HepG2 (cell line): ENCODE results near the gene CELF2. TPM values are rescaled to one million over a fixed set of nuclear protein-coding genes. Genes with fewer than 3 reads are reported as not detected.

Source experiments
- ATAC-seq: fragments of 200-7000 bp; cut with Tn5 transposase; 3 replicates; pipeline ENCODE4 v1.9.1; 2020; ENCODE audit warnings: mild to moderate bottlenecking, moderate library complexity
- BruUV-seq: library from RNA; stranded (reverse); fragments of 400-500 nt; replicated peaks from 2 replicates; lab custom pipeline; 2021; lab: Mats Ljungman, UMichigan
- CTCF ChIA-PET: fragments of 300-600 bp; formaldehyde crosslinking; extraction: SDS; loops from one replicate; lab custom pipeline; 2021; ENCODE audit warnings: low total read pairs, inconsistent platforms, low intra/inter-chr PET ratio; lab: Yijun Ruan, JAX
- POLR2A ChIA-PET: fragments of 350-600 bp; sonication (Branson Sonifier 250); formaldehyde crosslinking; loops from one replicate; lab custom pipeline; 2020; ENCODE audit warnings: antibody characterized with exemption, inconsistent platforms; lab: Yijun Ruan, JAX
- DNase-seq: peaks from one replicate; pipeline ENCODE4 v3.0.0-alpha.2; 2015; ENCODE audit warnings: low spot score
- FAIRE-seq: peaks from 3 replicates; lab custom pipeline; 2011; peaks lifted over from hg19 to GRCh38; lab: Jason Lieb, UNC
- H2AFZ ChIP-seq: one replicate; pipeline ENCODE4 v1.6.1; 2011; ENCODE audit warnings: low read length, inconsistent platforms
- H3K27ac ChIP-seq: fragments of 300-600 bp; 3 replicates; pipeline ENCODE4 v1.8.0; 2011; ENCODE audit warnings: mixed run types, mild to moderate bottlenecking, mixed read lengths, low read length, inconsistent platforms; ENCODE audit not compliant: insufficient read depth; ENCODE audit errors: extremely low read length
- H3K27me3 ChIP-seq, 2 experiments: fragments of 200-600 bp in 1 of 2; 2 replicates in 1 of 2; 3 replicates in 1 of 2; pipeline versions ENCODE4 v1.6.0 to v1.8.0; 2011; ENCODE audit warnings: low read length in 2 of 2, mild to moderate bottlenecking in 2 of 2, moderate library complexity in 2 of 2, inconsistent platforms in 1 of 2; ENCODE audit not compliant: insufficient read depth in 2 of 2, control insufficient read depth in 1 of 2
- H3K36me3 ChIP-seq, 2 experiments: fragments of 200-600 bp in 1 of 2; replicated peaks in 1 of 2; 2 replicates in 1 of 2; 3 replicates in 1 of 2; pipeline versions ENCODE4 v1.5.1 to v1.8.0; 2011; ENCODE audit warnings: low read length in 2 of 2, inconsistent platforms in 1 of 2; ENCODE audit not compliant: insufficient read depth in 2 of 2, control insufficient read depth in 1 of 2
- H3K4me1 ChIP-seq: 2 replicates; pipeline ENCODE4 v1.5.1; 2012; ENCODE audit warnings: low read length, inconsistent platforms; ENCODE audit not compliant: insufficient read depth
- H3K4me2 ChIP-seq: 2 replicates; pipeline ENCODE4 v1.6.0; 2011; ENCODE audit warnings: low read depth, low read length, inconsistent platforms
- H3K4me3 ChIP-seq, 3 experiments: fragments of 200-600 bp in 1 of 3; sonication (generic), shearing (Covaris generic) in 1 of 3; replicated peaks in 1 of 3; 2 replicates each; pipeline ENCODE4 v1.5.1; 2011 to 2016; ENCODE audit warnings: low read length in 3 of 3, inconsistent platforms in 2 of 3, low read depth in 2 of 3, mild to moderate bottlenecking in 2 of 3, control low read depth in 1 of 3, mixed read lengths in 1 of 3; ENCODE audit not compliant: insufficient read depth in 1 of 3
- H3K79me2 ChIP-seq: one replicate; pipeline ENCODE4 v1.6.1; 2011; ENCODE audit warnings: low read length, inconsistent platforms; ENCODE audit not compliant: insufficient read depth
- H3K9ac ChIP-seq: 2 replicates; pipeline ENCODE4 v1.6.0; 2011; ENCODE audit warnings: mild to moderate bottlenecking, low read depth, low read length, inconsistent platforms; ENCODE audit not compliant: insufficient read depth
- H3K9me3 ChIP-seq: 2 replicates; pipeline ENCODE4 v1.5.1; 2012; ENCODE audit warnings: mild to moderate bottlenecking, low read length
- H4K20me1 ChIP-seq: 2 replicates; pipeline ENCODE4 v1.6.0; 2011; ENCODE audit warnings: inconsistent platforms, mild to moderate bottlenecking, low read length, moderate library complexity; ENCODE audit not compliant: insufficient read depth
- HOXD1 ChIP-seq: sonication (generic); formaldehyde crosslinking; IDR thresholded peaks from 2 replicates; pipeline ENCODE4 v1.5.0; 2020; ENCODE audit warnings: missing genetic modification reagents
- ZNF232 ChIP-seq: sonication (generic); formaldehyde crosslinking; IDR thresholded peaks from 2 replicates; pipeline ENCODE4 v1.4.0; 2020; ENCODE audit warnings: missing genetic modification reagents, borderline replicate concordance
- ZNF253 ChIP-seq: sonication (generic); formaldehyde crosslinking; IDR thresholded peaks from 2 replicates; pipeline ENCODE4 v1.8.0; 2022; ENCODE audit warnings: mild to moderate bottlenecking, missing genetic modification reagents, borderline replicate concordance
- ZNF451 ChIP-seq: sonication (generic); formaldehyde crosslinking; IDR thresholded peaks from 2 replicates; pipeline ENCODE4 v1.5.0; 2020; ENCODE audit warnings: mild to moderate bottlenecking, missing genetic modification reagents
- ZNF766 ChIP-seq: sonication (generic); formaldehyde crosslinking; IDR thresholded peaks from 2 replicates; pipeline ENCODE4 v1.5.0; 2020; ENCODE audit warnings: missing genetic modification reagents, borderline replicate concordance
- WGBS: methylation state at CpG from one replicate; pipeline ENCODE4 v1.1.6; 2017; ENCODE audit warnings: low lambda C conversion rate; 5-methylcytosine and 5-hydroxymethylcytosine counted together
- in situ Hi-C: cut with HindIII; loops from 2 replicates; pipeline ENCODE4 v1.10.0; 2017; ENCODE audit warnings: low pct_unique_long_range_greater_than_20kb; ENCODE audit not compliant: extremely low pct_ligation_motif_present
- intact Hi-C: fragments of 100-400 bp; cut with micrococcal nuclease; formaldehyde crosslinking; loops from one replicate; pipeline ENCODE4 v1.10.0; 2022; ENCODE audit not compliant: unreplicated experiment
- polyA plus RNA-seq, 8 experiments: library from polyadenylated mRNA; depleted of rRNA in 3 of 8; stranded (reverse) in 7 of 8; unstranded in 1 of 8; fragments of >200 nt; fragmentation: Illumina TruSeq in 4 of 8; extraction: Trizol in 4 of 8; gene quantifications; 2 replicates each; pipeline versions ENCODE4 v1.2.1 to v1.2.3, GENCODE V29; 2011 to 2016; ENCODE audit warnings: low read depth in 4 of 8, missing spikeins in 1 of 8, mixed read lengths in 1 of 8; ENCODE audit not compliant: insufficient read depth in 1 of 8
- total RNA-seq, 5 experiments: library from RNA; depleted of rRNA; stranded (reverse); fragments of >200 nt; fragmentation: Illumina TruSeq; extraction: Trizol; gene quantifications; 2 replicates each; pipeline ENCODE4 v1.2.3, GENCODE V29; 2016; ENCODE audit warnings: low read depth in 1 of 5
- TF ChIP-seq, protein P1 (sequence below): sonication (generic); formaldehyde crosslinking; IDR thresholded peaks from 2 replicates; pipeline ENCODE4 v1.4.0; 2020; ENCODE audit warnings: mild to moderate bottlenecking, missing genetic modification reagents
- TF ChIP-seq, protein P2 (sequence below): IDR thresholded peaks from 2 replicates; pipeline ENCODE4 v1.6.1; 2016
- TF ChIP-seq, protein P3 (sequence below): sonication (generic); formaldehyde crosslinking; IDR thresholded peaks from 2 replicates; pipeline ENCODE4 v1.4.0; 2020; ENCODE audit warnings: missing genetic modification reagents
- TF ChIP-seq, protein P4 (sequence below): IDR thresholded peaks from 2 replicates; pipeline ENCODE4 v1.6.1; 2016; ENCODE audit warnings: mild to moderate bottlenecking, missing biosample characterization, missing genetic modification reagents

Gene CELF2
- total and polyA plus RNA-seq, 2 of the 13 experiments (the other 11 are each of a cell fraction or from before 2014, with no cell fraction given): not detected

DNA sequence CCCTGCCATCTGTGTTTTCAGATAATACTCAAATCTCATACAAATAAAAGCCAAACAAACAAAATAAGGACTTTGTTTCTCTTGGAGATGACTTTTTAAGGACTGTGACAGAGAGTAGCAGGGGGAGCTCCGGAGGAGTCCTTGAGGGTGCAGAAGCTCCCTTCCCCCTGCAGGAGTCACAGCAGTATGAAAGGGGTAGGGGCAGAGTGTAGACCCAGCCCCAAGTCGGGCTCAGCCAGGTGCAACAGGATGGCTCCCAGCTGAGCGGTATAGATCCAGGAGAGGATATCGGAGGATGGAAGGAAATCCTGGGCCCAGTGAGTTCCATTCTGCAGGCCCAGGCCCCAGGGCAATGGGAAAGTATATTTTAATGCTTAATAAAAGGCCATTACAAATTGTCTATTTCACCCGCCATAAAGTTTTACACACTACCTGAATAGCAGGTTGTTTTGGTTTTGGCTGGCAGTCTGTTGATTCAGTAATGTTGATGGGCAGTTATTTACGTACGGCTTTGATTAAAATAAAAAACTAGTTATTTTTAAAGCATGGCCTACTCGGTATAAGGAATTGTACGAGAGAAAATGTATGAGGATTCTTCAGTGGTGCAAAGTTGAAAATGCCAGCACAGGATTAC lies 206.0 kb downstream of the CELF2 start:
- ChIA-PET POLR2A (no interaction called here), CTCF (no interaction called here)
- H3K4me1 ChIP-seq: no peaks in the 10 kb centered on the region
- no peaks in the 10 kb centered on the region for H4K20me1 ChIP-seq
- no peaks in the 10 kb centered on the region for H3K9me3 ChIP-seq
- DNase-seq (no peak), ATAC-seq (no peak), FAIRE-seq (no peak)
- WGBS: 44% methylated on average over 9 of the region's 9 CpGs
- no peak for TF ChIP-seq ZNF451 (CRISPR knock-in tag)
- TF ChIP-seq HOXD1 (CRISPR knock-in tag): no peak
- no peak for TF ChIP-seq ZNF253 (CRISPR knock-in tag)
- no peak for TF ChIP-seq ZNF766
- TF ChIP-seq, protein P1, sequence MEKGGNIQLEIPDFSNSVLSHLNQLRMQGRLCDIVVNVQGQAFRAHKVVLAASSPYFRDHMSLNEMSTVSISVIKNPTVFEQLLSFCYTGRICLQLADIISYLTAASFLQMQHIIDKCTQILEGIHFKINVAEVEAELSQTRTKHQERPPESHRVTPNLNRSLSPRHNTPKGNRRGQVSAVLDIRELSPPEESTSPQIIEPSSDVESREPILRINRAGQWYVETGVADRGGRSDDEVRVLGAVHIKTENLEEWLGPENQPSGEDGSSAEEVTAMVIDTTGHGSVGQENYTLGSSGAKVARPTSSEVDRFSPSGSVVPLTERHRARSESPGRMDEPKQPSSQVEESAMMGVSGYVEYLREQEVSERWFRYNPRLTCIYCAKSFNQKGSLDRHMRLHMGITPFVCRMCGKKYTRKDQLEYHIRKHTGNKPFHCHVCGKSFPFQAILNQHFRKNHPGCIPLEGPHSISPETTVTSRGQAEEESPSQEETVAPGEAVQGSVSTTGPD (CRISPR knock-in tag): no peak
- no peak for TF ChIP-seq ZNF232 (CRISPR knock-in tag)
- TF ChIP-seq, protein P2, sequence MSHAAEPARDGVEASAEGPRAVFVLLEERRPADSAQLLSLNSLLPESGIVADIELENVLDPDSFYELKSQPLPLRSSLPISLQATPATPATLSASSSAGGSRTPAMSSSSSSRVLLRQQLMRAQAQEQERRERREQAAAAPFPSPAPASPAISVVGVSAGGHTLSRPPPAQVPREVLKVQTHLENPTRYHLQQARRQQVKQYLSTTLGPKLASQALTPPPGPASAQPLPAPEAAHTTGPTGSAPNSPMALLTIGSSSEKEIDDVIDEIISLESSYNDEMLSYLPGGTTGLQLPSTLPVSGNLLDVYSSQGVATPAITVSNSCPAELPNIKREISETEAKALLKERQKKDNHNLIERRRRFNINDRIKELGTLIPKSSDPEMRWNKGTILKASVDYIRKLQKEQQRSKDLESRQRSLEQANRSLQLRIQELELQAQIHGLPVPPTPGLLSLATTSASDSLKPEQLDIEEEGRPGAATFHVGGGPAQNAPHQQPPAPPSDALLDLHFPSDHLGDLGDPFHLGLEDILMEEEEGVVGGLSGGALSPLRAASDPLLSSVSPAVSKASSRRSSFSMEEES (CRISPR knock-in tag): no peak
- TF ChIP-seq, protein P3, sequence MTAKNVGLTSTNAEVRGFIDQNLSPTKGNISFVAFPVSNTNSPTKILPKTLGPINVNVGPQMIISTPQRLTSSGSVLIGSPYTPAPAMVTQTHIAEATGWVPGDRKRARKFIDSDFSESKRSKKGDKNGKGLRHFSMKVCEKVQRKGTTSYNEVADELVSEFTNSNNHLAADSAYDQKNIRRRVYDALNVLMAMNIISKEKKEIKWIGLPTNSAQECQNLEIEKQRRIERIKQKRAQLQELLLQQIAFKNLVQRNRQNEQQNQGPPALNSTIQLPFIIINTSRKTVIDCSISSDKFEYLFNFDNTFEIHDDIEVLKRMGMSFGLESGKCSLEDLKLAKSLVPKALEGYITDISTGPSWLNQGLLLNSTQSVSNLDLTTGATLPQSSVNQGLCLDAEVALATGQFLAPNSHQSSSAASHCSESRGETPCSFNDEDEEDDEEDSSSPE: no peak
- TF ChIP-seq, protein P4, sequence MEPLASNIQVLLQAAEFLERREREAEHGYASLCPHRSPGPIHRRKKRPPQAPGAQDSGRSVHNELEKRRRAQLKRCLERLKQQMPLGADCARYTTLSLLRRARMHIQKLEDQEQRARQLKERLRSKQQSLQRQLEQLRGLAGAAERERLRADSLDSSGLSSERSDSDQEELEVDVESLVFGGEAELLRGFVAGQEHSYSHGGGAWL (CRISPR knock-in tag): no peak
- H2AFZ ChIP-seq: no peak overlapping the region
- no peak overlapping the region for H3K27ac ChIP-seq
- no peak overlapping the region for H3K4me2 ChIP-seq
- H3K36me3 ChIP-seq: no peaks in the 10 kb centered on the region
- BruUV-seq: no TSS peak
- in situ Hi-C loops: no loop called here
- H3K27me3 ChIP-seq: peaks cover 1 to 22% of the 10 kb centered on the region in 2 experiments; a peak in 2 of 5 replicates
- no peak overlapping the region for H3K9ac ChIP-seq
- H3K4me3 ChIP-seq: no peak overlapping the region
- H3K79me2 ChIP-seq: no peaks in the 10 kb centered on the region
- intact Hi-C loops: no loop called here
